PFSK-1 (cell line): ENCODE data around the gene CCL8. TPM values are rescaled to one million over a fixed set of nuclear protein-coding genes. Genes with fewer than 3 reads are reported as not detected.

Source experiments
- FOXP2 ChIP-seq: optimal IDR thresholded peaks from 2 replicates; pipeline ENCODE3; 2011; ENCODE audit warnings: borderline replicate concordance, control low read depth, inconsistent platforms; ENCODE audit not compliant: insufficient read depth; ENCODE audit errors: extremely low read length, extremely low read depth
- POLR2AphosphoS5 ChIP-seq: IDR thresholded peaks from 2 replicates; pipeline ENCODE4 v1.6.1; 2012; ENCODE audit warnings: low read depth, mild to moderate bottlenecking, control low read depth, low read length, moderate library complexity
- SIN3A ChIP-seq: IDR thresholded peaks from 2 replicates; pipeline ENCODE4 v1.6.1; 2012; ENCODE audit warnings: mild to moderate bottlenecking, low read length, moderate library complexity, borderline replicate concordance; ENCODE audit not compliant: insufficient read depth
- TAF1 ChIP-seq: IDR thresholded peaks from 2 replicates; pipeline ENCODE4 v1.6.1; 2012; ENCODE audit warnings: low read length, control low read depth, borderline replicate concordance; ENCODE audit not compliant: insufficient read depth
- polyA plus RNA-seq: library from polyadenylated mRNA; unstranded; fragments of >200 nt; gene quantifications from one replicate; pipeline ENCODE4 v1.2.1, GENCODE V29; 2012; ENCODE audit warnings: low read depth, missing spikeins; ENCODE audit not compliant: insufficient read length
- TF ChIP-seq, protein P1 (sequence below), 2 experiments: IDR thresholded peaks; 2 replicates each; pipeline versions ENCODE4 v1.6.1 to v1.8.0; 2011 to 2012; ENCODE audit warnings: low read depth in 2 of 2, low read length in 2 of 2, control low read depth in 1 of 2, inconsistent platforms in 1 of 2, mild to moderate bottlenecking in 1 of 2, moderate library complexity in 1 of 2; ENCODE audit not compliant: insufficient read depth in 1 of 2

CCL8 gene
- polyA plus RNA-seq = not detected

GRCh38 chr17:34319039-34319483 lies at the start of gene CCL8:
CCL8 (plus strand) TSS chr17:34319435; CDS start chr17:34319502, 67 bp downstream.
- TF ChIP-seq TAF1 (no peak), SIN3A (no peak), FOXP2 (no peak), POLR2AphosphoS5 (no peak)
- TF ChIP-seq, protein P1, sequence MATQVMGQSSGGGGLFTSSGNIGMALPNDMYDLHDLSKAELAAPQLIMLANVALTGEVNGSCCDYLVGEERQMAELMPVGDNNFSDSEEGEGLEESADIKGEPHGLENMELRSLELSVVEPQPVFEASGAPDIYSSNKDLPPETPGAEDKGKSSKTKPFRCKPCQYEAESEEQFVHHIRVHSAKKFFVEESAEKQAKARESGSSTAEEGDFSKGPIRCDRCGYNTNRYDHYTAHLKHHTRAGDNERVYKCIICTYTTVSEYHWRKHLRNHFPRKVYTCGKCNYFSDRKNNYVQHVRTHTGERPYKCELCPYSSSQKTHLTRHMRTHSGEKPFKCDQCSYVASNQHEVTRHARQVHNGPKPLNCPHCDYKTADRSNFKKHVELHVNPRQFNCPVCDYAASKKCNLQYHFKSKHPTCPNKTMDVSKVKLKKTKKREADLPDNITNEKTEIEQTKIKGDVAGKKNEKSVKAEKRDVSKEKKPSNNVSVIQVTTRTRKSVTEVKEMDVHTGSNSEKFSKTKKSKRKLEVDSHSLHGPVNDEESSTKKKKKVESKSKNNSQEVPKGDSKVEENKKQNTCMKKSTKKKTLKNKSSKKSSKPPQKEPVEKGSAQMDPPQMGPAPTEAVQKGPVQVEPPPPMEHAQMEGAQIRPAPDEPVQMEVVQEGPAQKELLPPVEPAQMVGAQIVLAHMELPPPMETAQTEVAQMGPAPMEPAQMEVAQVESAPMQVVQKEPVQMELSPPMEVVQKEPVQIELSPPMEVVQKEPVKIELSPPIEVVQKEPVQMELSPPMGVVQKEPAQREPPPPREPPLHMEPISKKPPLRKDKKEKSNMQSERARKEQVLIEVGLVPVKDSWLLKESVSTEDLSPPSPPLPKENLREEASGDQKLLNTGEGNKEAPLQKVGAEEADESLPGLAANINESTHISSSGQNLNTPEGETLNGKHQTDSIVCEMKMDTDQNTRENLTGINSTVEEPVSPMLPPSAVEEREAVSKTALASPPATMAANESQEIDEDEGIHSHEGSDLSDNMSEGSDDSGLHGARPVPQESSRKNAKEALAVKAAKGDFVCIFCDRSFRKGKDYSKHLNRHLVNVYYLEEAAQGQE (IDR thresholded peaks at IDR 0.05; ENCODE audit: insufficient read depth in 1 of 2, low read depth in 2 of 2, low read length in 2 of 2) = no peak

DNA sequence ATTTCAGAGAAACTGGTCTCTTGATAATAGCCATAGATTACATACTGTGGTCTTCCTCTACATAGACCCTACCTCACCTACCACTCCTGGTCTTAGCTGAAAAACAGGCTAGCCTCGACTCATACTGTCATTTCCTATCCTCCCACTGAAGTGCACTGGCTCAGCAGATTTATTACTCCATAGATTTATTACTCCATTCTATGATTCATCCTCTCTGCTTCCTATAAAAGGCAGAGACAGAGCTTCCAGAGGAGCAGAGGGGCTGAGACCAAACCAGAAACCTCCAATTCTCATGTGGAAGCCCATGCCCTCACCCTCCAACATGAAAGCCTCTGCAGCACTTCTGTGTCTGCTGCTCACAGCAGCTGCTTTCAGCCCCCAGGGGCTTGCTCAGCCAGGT lies 49.3 kb upstream of the CCL8 start, which contains the start of gene CCL7:
Gene CCL7 (plus strand): TSS at position 253 of the 400 bp plus-strand sequence. CDS start 70 bp downstream, at position 323.
- TF ChIP-seq TAF1 = no peak
- TF ChIP-seq, protein P1 (IDR thresholded peaks at IDR 0.05; ENCODE audit: insufficient read depth in 1 of 2, low read depth in 2 of 2, low read length in 2 of 2) = no peak
- no peak for TF ChIP-seq SIN3A
- no peak for TF ChIP-seq POLR2AphosphoS5
- no peak for TF ChIP-seq FOXP2

DNA sequence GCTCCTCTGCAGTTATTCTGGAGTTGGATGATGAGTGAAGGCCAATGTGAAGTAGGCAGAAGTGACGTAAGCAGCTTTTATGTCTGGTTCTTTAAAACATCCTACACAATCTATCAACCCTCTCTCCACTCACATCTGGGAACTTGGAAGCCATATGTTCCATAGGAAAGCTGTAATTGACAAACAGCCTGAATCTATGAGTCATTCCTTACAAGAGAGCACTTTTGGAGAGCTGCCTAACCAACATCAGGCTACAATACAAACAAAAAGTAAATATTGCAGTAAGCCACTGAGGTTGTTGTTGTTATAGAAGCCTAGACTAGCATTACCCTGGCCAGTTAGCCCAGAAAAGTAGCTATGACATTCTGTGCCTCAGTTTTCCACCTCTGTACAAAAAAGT lies 43.4 kb upstream of the CCL8 start:
- TF ChIP-seq, protein P1 (IDR thresholded peaks at IDR 0.05; ENCODE audit: insufficient read depth in 1 of 2, low read depth in 2 of 2, low read length in 2 of 2) = no peak
- TF ChIP-seq SIN3A = peak; percentile 69; the same call in 1 of the 2 replicates

DNA sequence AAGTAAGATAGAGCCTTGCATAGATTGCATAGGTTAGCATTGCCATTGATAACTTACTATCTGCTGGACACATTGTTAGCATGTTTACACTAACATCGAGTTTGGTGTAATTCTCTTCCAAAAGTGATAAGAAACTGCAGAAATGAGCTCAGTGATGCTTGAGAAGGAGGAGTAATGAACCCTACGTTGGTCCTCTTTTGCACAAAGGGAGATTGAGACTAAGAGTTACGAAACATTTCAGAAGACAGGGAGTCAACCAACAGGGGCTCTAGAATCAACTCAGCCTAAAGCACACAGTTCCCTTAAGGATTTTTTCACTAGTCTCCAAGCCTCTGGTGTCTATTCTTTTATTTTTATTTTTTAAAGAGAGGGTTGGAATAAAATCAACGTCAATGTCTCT lies 42.4 kb upstream of the CCL8 start:
- TF ChIP-seq TAF1 (no peak), SIN3A (no peak), POLR2AphosphoS5 (no peak), FOXP2 (no peak)
- TF ChIP-seq, protein P1 (IDR thresholded peaks at IDR 0.05; ENCODE audit: insufficient read depth in 1 of 2, low read depth in 2 of 2, low read length in 2 of 2) = no peak

- no peak for TF ChIP-seq FOXP2
- TF ChIP-seq SIN3A = no peak
- TF ChIP-seq TAF1 = no peak
- TF ChIP-seq, protein P1 (IDR thresholded peaks at IDR 0.05; ENCODE audit: insufficient read depth in 1 of 2, low read depth in 2 of 2, low read length in 2 of 2) = no peak
- TF ChIP-seq POLR2AphosphoS5 = no peak
These were observed 35.7 kb upstream of the CCL8 start for GRCh38 chr17:34283571-34283970.
